Stimulated activated CD8-positive, alpha-beta memory T cell treated with anti-CD3 and anti-CD28 coated beads, Interleukin-15, amount 100 ng/mL, for 4 hours (primary cell): Measurements from ENCODE around the gene INSYN2A.

ENCODE experiments used
- DNase-seq, 2 donors: peaks; one replicate each; pipeline ENCODE4 v3.0.0-alpha.2; 2020; ENCODE audit warnings: low read depth in 2 of 2

INSYN2A gene

GRCh38 chr10:127196282-127197153 lies at the start of gene INSYN2A:
INSYN2A (minus strand) TSS chr10:127196591; CDS start chr10:127176395, 20,196 bp downstream.
- DNase-seq: no peak

DNA sequence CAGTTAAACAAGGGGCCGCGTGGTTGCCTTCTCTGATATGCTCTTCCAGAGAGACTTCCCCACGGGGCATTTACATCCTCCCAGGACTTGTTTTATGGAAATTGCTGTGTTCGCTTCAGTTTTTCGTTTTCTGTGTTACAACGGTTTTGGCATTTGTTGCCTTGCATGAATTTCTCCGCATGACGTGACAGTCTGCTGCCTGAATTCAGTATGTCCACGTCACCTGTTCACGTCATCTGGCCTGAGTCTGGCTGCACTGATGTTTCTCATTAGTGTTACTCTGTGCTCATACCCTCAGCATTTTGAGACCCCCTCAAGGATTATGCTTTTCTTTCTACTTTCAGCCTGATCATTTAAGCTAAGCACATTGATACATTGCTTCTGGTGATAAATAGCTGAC lies 49.1 kb upstream of the INSYN2A start:
- DNase-seq: no peak

GRCh38 chr10:127243490-127244272 lies 47.3 kb upstream of the INSYN2A start:
- no peak for DNase-seq

DNA sequence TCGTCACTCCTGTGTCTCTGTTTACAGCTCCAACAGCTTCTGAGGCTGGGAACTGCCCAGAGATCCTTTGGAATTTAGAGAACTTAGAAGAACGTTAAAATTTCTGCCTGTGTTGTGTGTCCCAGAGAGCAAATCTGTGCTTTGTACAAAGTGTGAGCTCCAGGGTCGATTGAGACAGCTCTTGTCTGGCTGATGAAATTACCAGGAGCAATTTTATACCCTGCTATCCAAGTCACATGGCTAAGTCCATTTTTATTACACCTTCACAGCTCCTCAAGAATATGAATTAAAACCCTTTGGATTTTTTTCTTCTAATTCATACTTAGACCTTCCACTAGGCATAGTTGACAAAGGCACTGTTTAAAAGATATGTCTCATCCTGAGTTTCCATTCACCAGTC lies 46.5 kb upstream of the INSYN2A start:
- DNase-seq: no peak

DNA sequence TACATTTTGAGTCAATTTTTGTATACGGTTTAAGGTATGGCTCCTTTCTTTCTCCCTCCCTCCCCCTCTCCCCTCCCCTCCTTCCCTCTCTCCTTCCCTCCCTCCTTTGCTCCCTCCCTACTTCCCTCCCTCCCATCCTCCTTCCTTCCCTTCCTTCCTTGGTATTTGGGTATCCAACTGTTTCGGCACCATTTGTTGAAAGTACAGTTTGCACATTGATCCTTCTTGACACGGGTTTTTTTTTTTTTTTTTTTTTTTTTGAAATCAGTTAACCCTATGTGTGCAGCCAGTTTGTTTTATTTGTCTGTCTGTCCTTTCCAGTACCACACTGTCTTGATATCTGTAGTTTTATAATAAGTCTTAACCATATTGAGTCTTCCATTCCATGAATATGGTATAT lies 39.9 kb upstream of the INSYN2A start:
- DNase-seq: no peak

DNA sequence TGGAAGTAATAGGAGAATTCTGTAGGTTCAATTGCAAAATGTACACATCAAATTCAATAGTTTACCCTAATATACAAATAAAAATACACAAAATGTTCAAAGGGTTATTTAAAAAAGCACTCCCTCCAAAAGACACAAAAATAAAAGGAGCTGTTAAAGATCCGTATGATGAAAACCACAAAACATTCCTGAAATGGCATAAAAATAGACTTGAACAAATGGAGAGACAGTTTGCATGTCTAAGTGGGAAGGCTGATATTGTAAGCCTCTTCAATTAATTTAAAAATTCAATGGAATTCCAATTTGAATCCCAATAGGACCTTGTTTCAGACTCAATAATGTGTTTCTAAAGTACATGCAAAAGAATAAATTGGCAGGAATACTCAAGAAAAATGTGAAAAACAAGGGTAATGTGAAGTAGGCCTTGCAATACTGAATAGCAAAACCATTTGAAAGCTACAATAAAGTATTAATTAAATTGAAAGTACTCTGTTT lies 38.0 kb upstream of the INSYN2A start:
- no peak for DNase-seq

GRCh38 chr10:127228195-127228787 lies 31.9 kb upstream of the INSYN2A start:
- no peak for DNase-seq

DNA sequence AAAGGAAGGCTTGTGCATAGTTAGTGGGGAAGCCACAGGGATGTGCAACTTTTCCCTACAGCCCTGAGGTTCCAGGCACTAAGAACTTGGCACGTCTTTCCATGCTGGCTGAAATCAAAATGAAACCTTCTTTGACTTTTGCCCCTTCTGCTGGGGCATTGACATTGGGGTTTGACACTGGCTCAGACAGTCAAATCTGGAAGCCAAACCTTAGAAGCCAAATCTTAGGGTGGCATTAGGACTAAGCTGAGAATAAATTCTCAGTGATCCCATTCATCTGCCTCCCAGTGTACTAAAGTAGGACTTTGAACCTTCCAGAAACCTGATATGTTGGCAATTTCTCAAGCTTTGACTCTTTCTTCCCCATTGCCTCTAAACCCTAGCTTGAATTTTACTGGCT lies 31.3 kb upstream of the INSYN2A start:
- no peak for DNase-seq

DNA sequence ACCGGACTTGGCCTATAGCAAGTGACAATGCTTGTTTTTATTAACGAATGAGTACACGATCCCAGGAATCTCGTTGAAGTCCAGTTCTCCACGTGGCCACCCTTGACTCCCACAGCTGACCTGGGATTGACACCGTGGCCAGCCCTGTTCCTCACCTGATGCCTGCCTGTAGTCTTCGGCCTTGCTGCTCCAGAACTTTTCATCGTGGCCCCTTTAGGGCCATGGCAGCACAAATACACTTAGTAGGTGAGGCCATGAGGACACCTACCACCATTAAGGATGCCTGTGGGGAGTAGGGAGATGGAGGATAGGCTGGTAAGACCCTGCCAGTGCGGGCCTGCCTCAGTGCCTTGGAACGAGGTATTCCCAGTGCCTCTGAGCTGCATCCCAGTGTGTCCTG lies 30.6 kb upstream of the INSYN2A start:
- DNase-seq: no peak

GRCh38 chr10:127221281-127221680 lies 24.9 kb upstream of the INSYN2A start:
- DNase-seq: no peak

- DNase-seq: no peak
Observed at GRCh38 chr10:127218658-127219057, 22.3 kb upstream of the INSYN2A start.

DNA sequence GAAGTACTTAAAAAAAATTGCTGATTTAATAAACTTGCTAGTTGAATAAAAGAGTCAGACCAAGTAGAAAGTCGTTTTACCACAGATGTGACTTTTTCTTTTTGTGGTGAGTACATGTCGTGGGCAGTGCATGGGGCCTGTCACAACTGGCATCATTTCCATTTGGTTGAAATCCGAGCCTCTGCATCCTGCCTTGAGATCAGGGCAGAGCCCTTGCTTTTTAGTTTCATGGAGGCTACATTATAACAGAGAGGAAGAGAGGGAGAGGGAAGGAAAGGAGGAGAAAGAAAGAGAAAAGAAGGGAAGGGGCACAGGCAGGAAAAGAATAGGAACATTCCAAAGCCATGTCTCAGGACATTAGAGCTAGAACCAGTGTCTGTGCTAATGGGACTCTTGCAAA lies 20.4 kb upstream of the INSYN2A start:
- no peak for DNase-seq

DNA sequence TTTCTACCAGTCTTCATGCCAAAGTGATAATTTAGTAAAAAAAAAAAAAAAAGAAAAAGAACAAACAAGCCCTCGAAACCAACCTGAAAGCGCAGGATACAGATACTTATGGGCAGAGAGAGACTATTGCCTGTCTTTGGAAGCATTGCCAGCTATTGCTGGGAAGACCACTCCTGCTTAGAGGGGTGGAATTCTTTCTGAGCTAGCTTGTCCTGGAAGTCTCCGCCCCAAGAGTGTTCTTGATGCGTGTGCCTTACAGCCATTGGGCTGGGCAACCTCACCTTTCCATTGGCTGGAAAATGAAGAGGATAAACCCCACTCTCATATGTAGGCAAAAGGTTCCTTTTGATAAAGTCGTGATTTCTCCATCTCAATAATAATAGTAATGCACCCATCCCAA lies 19.9 kb upstream of the INSYN2A start:
- no peak for DNase-seq

GRCh38 chr10:127215866-127216265 lies 19.5 kb upstream of the INSYN2A start:
- DNase-seq: no peak

GRCh38 chr10:127210936-127211466 lies 14.6 kb upstream of the INSYN2A start:
- no peak for DNase-seq

GRCh38 chr10:127207081-127207480 lies 10.7 kb upstream of the INSYN2A start:
- no peak for DNase-seq

DNA sequence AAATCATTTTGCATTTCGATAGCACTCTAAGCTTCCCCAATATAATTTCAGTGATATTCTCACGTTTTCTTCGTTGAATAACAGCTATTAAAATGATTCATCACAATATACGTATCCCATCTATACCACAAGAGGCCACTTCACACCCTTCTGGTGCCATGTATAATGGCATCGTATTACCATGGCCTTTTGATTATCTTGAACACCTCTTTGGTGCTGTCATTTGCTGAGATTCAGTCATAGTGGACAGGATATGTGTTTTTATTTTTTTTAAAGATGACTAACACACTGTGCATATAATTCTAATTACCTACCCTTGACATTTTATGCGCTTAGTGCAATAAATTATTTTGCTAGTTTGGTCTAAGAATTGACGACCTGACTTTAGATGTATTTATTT lies 6.7 kb upstream of the INSYN2A start:
- no peak for DNase-seq

- DNase-seq: no peak
Observed at GRCh38 chr10:127200646-127201045, 4.3 kb upstream of the INSYN2A start.

GRCh38 chr10:127198721-127199120 lies 2.3 kb upstream of the INSYN2A start:
- no peak for DNase-seq

- no peak for DNase-seq
Observed at GRCh38 chr10:127198307-127198706, 1.9 kb upstream of the INSYN2A start.

DNA sequence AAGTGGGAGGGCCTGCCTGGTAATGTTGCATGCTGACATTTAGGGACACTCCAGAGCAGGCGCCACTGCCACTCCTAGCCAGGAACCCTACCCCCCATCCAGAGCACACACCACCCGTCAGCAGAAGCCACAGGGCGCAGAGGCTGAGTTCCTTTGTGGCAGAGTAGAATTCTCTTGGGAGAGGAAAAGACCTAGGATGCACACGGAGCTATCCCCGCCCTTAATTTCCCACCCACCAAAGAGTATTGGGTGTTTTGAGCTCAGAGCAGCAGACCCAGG lies 702 bp upstream of the INSYN2A start:
- DNase-seq: no peak

DNA sequence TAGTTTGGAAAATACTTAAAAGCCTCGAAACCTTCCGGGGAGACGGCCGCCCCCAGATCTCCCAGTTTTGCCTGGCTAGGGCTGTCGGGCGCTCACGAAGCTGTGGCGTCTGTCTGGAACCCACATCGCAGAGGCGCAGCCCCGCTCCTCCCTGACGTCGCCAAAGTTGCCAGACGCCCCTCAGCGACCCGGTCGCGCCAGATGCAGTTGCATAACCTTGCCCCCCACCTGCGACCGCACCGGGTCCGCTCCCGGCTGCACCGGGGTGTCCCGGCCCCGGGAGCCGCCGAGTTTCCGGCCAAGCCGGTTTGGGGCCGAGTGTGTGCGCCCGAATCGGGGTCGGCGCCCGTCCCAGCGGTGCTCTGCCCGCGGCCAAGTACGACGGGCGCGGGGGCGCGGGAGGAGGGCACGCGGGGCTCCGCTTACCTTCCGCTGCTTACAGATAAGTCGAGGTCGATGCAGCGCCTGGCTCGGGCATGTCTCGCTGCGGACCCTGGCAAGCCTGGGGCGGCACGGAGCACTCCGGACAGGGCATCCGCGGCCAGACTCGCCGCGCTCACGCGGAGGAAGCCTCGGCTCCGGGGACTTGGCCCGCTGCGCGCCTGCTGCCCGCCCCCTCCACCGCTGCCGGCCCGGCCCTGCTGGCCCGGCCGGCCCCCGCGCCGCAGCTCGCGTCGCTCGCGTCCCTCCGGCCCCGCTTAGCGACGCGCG lies 665 bp downstream of the INSYN2A start:
- DNase-seq: no peak
